ENCODE results near the gene PRPS1. TPM values are rescaled to one million over a fixed set of nuclear protein-coding genes. Genes with fewer than 3 reads are reported as not detected.

Gene PRPS1
- total RNA-seq, 1 experiment from 2014 or later = 90.5 TPM

DNA sequence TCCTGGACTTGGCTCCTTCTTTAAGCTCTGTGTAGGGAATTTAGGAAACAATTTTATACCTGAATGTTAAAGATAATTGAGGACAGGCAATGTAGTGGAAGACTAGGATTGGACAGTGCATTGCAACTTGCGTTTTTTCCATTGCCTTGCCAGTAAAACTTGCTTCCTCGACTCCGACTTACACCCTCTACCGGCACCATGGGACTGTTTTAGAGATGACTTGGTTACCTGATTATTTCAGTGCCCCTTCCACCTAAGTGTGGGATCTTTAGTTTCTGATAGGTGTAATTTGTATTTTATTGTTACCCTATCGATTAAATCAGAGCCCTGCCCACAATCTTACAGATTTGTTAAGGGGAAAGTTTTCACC, 1.2 kb downstream of the PRPS1 start:
- H3K23me2 ChIP-seq (ENCODE audit: insufficient read length, low read depth, low read length, poor library complexity, severe bottlenecking) = peaks cover 5% of the 10 kb centered on the region
- no peak for DNase-seq
- peaks cover 2 to 40% of the 10 kb centered on the region in 2 experiments; a peak in 4 of 5 replicates for H3K9me3 Mint-ChIP-seq
- no peak overlapping the region for H4K91ac ChIP-seq (ENCODE audit: insufficient read length, low read depth, low read length)
- no peak overlapping the region for H3K14ac ChIP-seq (ENCODE audit: insufficient read depth, low read length)
- peak overlapping the region; percentile 97 for H3K9ac ChIP-seq (ENCODE audit: extremely low read depth, insufficient read length, low read length)
- peaks cover 1% of the 10 kb centered on the region; the same call in 1 of the 2 replicates for H3K27me3 Mint-ChIP-seq (ENCODE audit: low read depth)
- no peak overlapping the region for H3K27ac ChIP-seq (ENCODE audit: insufficient read length, low read depth, low read length)
- no CpG with 5 or more reads among the region's 5 CpGs for WGBS (ENCODE audit: extremely low coverage, insufficient read length, low lambda C conversion rate)
- H2BK15ac ChIP-seq (ENCODE audit: low read depth, low read length) = no peak overlapping the region
- peak overlapping the region; percentile 83 for H3K4me2 ChIP-seq (ENCODE audit: insufficient read depth, insufficient read length, low read length)
- no peak overlapping the region for H3T11ph ChIP-seq (ENCODE audit: low read length)
- no peaks in the 10 kb centered on the region; the same call in 1 of the 2 replicates for H3K4me1 ChIP-seq (ENCODE audit: insufficient read depth, low read length)
- H4K5ac ChIP-seq (ENCODE audit: insufficient read length, low read depth, low read length) = no peak overlapping the region
- H4K8ac ChIP-seq (replicated peaks; ENCODE audit: insufficient read length, low read depth, low read length) = no peak overlapping the region
- H2BK20ac ChIP-seq (ENCODE audit: low read depth, low read length, poor library complexity, severe bottlenecking) = no peak overlapping the region
- no peaks in the 10 kb centered on the region for H3K79me1 ChIP-seq (ENCODE audit: insufficient read depth, low read depth, low read length, poor library complexity, severe bottlenecking)
- no peak overlapping the region for H3K23ac ChIP-seq (ENCODE audit: insufficient read length, low read depth, low read length)
- no peaks in the 10 kb centered on the region for H3K27me3 ChIP-seq (ENCODE audit: insufficient read depth, low read length)
- H3K4ac ChIP-seq (ENCODE audit: low read depth, low read length) = no peak overlapping the region
- no peak overlapping the region for H2BK12ac ChIP-seq (ENCODE audit: insufficient read length, low read depth, low read length)
- no peak overlapping the region for H2BK120ac ChIP-seq (ENCODE audit: low read depth, low read length, poor library complexity, severe bottlenecking)
- peak overlapping the region; percentile 92 to 99 for H3K4me3 Mint-ChIP-seq
- H3K56ac ChIP-seq (ENCODE audit: insufficient read length, low read depth, low read length) = no peak overlapping the region
- H3K4me1 Mint-ChIP-seq = peaks cover 16 to 17% of the 10 kb centered on the region in 2 experiments
- H2BK5ac ChIP-seq (ENCODE audit: insufficient read length, low read length) = no peak overlapping the region
- TF ChIP-seq CTCF (conservative IDR thresholded peaks at IDR 0.05) = peak; percentile 31; the same call in 2 of the 3 replicates
- peaks cover 12 to 13% (median 12%) of the 10 kb centered on the region in 3 experiments; a peak in 5 of 7 replicates for H3K36me3 Mint-ChIP-seq (ENCODE audit: insufficient read depth in 1 of 3, low read depth in 3 of 3)
- H3K9me3 ChIP-seq (ENCODE audit: control insufficient read depth, low read depth, low read length) = no peaks in the 10 kb centered on the region
- H3K18ac ChIP-seq (ENCODE audit: insufficient read length, low read depth, low read length) = no peak overlapping the region
- H2AK5ac ChIP-seq (ENCODE audit: insufficient read length, low read length) = no peak overlapping the region
- peaks cover 33% of the 10 kb centered on the region; the same call in 1 of the 2 replicates for H3K79me2 ChIP-seq (ENCODE audit: insufficient read depth, low read length)
- H3K27ac Mint-ChIP-seq = peak overlapping the region in 1 of 3 experiments; percentile 98; a peak in 2 of 7 replicates
- H2AFZ ChIP-seq (ENCODE audit: low read length) = no peak overlapping the region
- no peaks in the 10 kb centered on the region for H4K20me1 ChIP-seq (ENCODE audit: control insufficient read depth, insufficient read depth, insufficient read length)

All from H9 (cell line).